Thyroid gland (tissue), 4 donors: Measurements from ENCODE around the gene UGT1A10.

ENCODE experiments used
- POLR2A ChIP-seq, 2 donors: fragments of 450-650 bp; IDR thresholded peaks; one replicate each; pipeline ENCODE4 v1.6.1; 2017; ENCODE audit warnings: antibody characterized with exemption in 2 of 2, mild to moderate bottlenecking in 2 of 2, moderate library complexity in 1 of 2
- TF ChIP-seq, protein P1 (sequence below), 6 experiments: fragments of 200-600 bp in 3 of 6; fragments of 450-650 bp in 3 of 6; sonication (generic) in 3 of 6; IDR thresholded peaks; one replicate each; pipeline ENCODE4 v1.5.1; 2016 to 2019; ENCODE audit warnings: antibody characterized with exemption in 6 of 6, mild to moderate bottlenecking in 2 of 6, inconsistent platforms in 1 of 6, moderate library complexity in 1 of 6

DNA sequence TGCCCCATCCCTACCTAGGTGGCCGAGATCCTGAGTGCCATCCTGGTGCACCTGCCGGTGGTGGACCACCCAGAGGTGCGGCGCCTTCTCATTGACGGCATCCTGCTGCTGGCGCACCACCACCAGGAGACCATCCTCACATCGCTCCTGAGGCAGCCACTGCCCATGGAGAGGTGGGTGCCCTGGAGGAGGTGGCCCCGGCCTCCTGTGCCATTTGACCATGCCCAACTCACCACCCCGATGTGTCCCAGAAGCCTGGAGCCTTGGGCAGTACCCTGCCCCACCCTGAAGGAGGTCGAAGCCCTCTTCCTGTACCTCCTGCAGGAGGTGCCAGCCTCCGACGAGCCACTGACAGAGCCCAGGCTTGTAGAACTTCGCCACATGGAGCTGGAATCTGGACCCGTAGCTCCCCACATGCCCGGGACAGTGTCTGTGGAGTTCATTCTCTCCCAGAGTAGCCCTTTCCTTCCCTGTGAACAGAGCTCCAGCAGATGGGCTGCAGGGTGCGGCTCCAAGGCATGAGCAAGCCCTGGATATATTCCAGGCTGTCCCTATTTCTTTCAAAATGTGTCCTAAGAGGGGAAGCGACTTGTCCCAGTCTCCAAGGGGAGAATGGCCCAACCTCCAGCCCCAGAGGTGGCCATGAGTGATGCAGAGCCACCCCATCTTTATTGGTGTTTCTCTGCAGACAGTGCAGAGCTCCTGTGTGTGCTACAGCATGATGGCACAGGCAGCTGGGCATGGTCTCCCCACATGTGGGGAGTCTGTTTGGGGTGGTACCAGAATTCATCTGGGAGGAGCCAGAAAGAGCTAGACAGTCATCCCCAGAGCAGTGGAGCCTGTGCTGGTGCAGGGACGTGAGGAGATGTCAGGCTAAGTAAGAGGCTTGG is 183.9 kb downstream of the UGT1A10 start:
- TF ChIP-seq, protein P1, sequence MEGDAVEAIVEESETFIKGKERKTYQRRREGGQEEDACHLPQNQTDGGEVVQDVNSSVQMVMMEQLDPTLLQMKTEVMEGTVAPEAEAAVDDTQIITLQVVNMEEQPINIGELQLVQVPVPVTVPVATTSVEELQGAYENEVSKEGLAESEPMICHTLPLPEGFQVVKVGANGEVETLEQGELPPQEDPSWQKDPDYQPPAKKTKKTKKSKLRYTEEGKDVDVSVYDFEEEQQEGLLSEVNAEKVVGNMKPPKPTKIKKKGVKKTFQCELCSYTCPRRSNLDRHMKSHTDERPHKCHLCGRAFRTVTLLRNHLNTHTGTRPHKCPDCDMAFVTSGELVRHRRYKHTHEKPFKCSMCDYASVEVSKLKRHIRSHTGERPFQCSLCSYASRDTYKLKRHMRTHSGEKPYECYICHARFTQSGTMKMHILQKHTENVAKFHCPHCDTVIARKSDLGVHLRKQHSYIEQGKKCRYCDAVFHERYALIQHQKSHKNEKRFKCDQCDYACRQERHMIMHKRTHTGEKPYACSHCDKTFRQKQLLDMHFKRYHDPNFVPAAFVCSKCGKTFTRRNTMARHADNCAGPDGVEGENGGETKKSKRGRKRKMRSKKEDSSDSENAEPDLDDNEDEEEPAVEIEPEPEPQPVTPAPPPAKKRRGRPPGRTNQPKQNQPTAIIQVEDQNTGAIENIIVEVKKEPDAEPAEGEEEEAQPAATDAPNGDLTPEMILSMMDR (IDR thresholded peaks at IDR 0.05): no peak
- TF ChIP-seq POLR2A (IDR thresholded peaks at IDR 0.05): no peak
